PC-3 (cell line): ENCODE results near the gene ECHDC1. TPM values are rescaled to one million over a fixed set of nuclear protein-coding genes. Genes with fewer than 3 reads are reported as not detected.

Experiments
- ATAC-seq: fragments of 200-7000 bp; cut with Tn5 transposase; 2 replicates; pipeline ENCODE4 v1.9.1; 2020; ENCODE audit warnings: mild to moderate bottlenecking, moderate library complexity
- BruUV-seq: library from RNA; stranded (reverse); fragments of 400-500 nt; replicated peaks from 2 replicates; lab custom pipeline; 2021; lab: Mats Ljungman, UMichigan
- CTCF ChIA-PET: fragments of 300-600 bp; sonication (Branson Sonifier 250); formaldehyde crosslinking; loops from one replicate; lab custom pipeline; 2022; ENCODE audit warnings: antibody characterized with exemption; lab: Charles Lee
- POLR2A ChIA-PET: fragments of 300-600 bp; sonication (Branson Sonifier 250); formaldehyde crosslinking; loops from one replicate; lab custom pipeline; 2022; ENCODE audit warnings: antibody characterized with exemption; ENCODE audit not compliant: unreplicated experiment; lab: Charles Lee
- DNase-seq: peaks from one replicate; pipeline ENCODE4 v3.0.0-alpha.2; 2015
- H2AFZ ChIP-seq: fragments of 300-600 bp; sonication (generic); 2 replicates; pipeline ENCODE4 v1.6.0; 2016; ENCODE audit warnings: antibody characterized with exemption, low read length
- H3F3A ChIP-seq: fragments of 300-600 bp; sonication (generic); one replicate; pipeline ENCODE4 v1.6.0; 2017; ENCODE audit warnings: antibody characterized with exemption, low read length, control low read depth, mild to moderate bottlenecking; ENCODE audit not compliant: unreplicated experiment
- H3K27ac ChIP-seq: fragments of 300-600 bp; sonication (generic); 2 replicates; pipeline ENCODE4 v1.5.1; 2016; ENCODE audit warnings: mild to moderate bottlenecking, low read length
- H3K27me3 ChIP-seq: fragments of 300-600 bp; sonication (generic); 2 replicates; pipeline ENCODE4 v1.6.1; 2016; ENCODE audit warnings: low read length, mixed read lengths
- H3K36me3 ChIP-seq: fragments of 300-600 bp; sonication (generic); 2 replicates; pipeline ENCODE4 v1.6.1; 2016; ENCODE audit warnings: low read depth, mixed run types, low read length, mixed read lengths
- H3K4me1 ChIP-seq: fragments of 300-600 bp; sonication (generic); 2 replicates; pipeline ENCODE4 v1.5.1; 2016; ENCODE audit warnings: low read length; ENCODE audit not compliant: insufficient read depth
- H3K4me2 ChIP-seq: fragments of 300-600 bp; sonication (generic); 2 replicates; pipeline ENCODE4 v1.6.0; 2016; ENCODE audit warnings: low read length
- H3K4me3 ChIP-seq: fragments of 300-600 bp; sonication (generic); 2 replicates; pipeline ENCODE4 v1.5.1; 2016; ENCODE audit warnings: mild to moderate bottlenecking, low read length, mixed read lengths
- H3K79me2 ChIP-seq: fragments of 300-600 bp; sonication (generic); 2 replicates; pipeline ENCODE4 v1.6.1; 2017; ENCODE audit warnings: low read length, mixed read lengths
- H3K9ac ChIP-seq: fragments of 300-600 bp; sonication (generic); 2 replicates; pipeline ENCODE4 v1.6.0; 2016; ENCODE audit warnings: mild to moderate bottlenecking, low read length
- H3K9me2 ChIP-seq: fragments of 300-600 bp; sonication (generic); replicated peaks from 2 replicates; pipeline ENCODE4 v1.6.1; 2016; ENCODE audit warnings: mixed run types, low read length, mixed read lengths
- H3K9me3 ChIP-seq: fragments of 300-600 bp; sonication (generic); 2 replicates; pipeline ENCODE4 v1.6.1; 2016; ENCODE audit warnings: low read length, mixed read lengths
- H4K20me1 ChIP-seq: fragments of 300-600 bp; sonication (generic); 2 replicates; pipeline ENCODE4 v1.6.1; 2016; ENCODE audit warnings: low read length, mixed read lengths
- EZH2 ChIP-seq: fragments of 300-600 bp; sonication (generic); IDR thresholded peaks from one replicate; pipeline ENCODE4 v1.6.1; 2017; ENCODE audit warnings: antibody characterized with exemption, mild to moderate bottlenecking, low read length; ENCODE audit not compliant: unreplicated experiment
- EZH2phosphoT487 ChIP-seq: fragments of 300-600 bp; sonication (generic); IDR thresholded peaks from 2 replicates; pipeline ENCODE4 v1.6.1; 2018; ENCODE audit warnings: mild to moderate bottlenecking, antibody characterized with exemption, low read length, borderline replicate concordance
- intact Hi-C: fragments of 100-400 bp; cut with micrococcal nuclease; formaldehyde crosslinking; loops from 2 replicates; pipeline ENCODE4 v1.9.0; 2023
- total RNA-seq: library from RNA; depleted of rRNA; stranded (reverse); fragments of >200 nt; gene quantifications from 2 replicates; pipeline ENCODE4 v1.2.3, GENCODE V29; 2014
- TF ChIP-seq, protein P1 (sequence below): fragments of 300-600 bp; sonication (generic); conservative IDR thresholded peaks from 2 replicates; pipeline ENCODE4 v1.5.1; 2017; ENCODE audit warnings: antibody characterized with exemption, low read depth, mild to moderate bottlenecking, low read length

The ECHDC1 gene
- total RNA-seq, 1 experiment from 2014 or later: 34.5 TPM

DNA sequence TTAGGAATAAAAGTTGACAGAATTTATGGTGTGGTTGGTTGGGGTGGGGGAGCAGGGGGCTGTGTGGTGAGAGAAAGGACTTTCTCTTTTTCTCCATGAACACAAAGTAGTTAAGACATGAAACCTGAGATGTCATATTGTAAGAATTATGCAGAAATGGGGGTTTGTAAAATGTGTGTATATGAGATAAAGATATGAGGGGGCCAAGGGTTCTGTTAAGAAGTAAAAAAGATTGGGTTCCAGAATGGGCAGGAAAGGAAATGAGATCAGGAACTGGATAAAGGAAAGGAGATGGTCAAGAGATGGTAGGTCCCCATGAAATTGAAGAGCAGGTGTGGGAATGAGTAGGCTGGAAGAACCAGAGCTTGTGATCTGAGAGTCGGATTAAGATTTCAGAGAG, 67.1 kb downstream of the ECHDC1 start:
- intact Hi-C loops: no loop called here
- no peak overlapping the region for H3K4me2 ChIP-seq
- H3K4me3 ChIP-seq: no peak overlapping the region
- no peaks in the 10 kb centered on the region for H3K36me3 ChIP-seq
- no peak for ATAC-seq
- no peak overlapping the region for H3K9ac ChIP-seq
- H3F3A ChIP-seq: no peaks in the 10 kb centered on the region
- no peak for DNase-seq
- no peak overlapping the region for H2AFZ ChIP-seq
- BruUV-seq: no TSS peak
- ChIA-PET CTCF (no interaction called here), POLR2A (no interaction called here)
- no peaks in the 10 kb centered on the region for H4K20me1 ChIP-seq
- no peak overlapping the region for H3K27ac ChIP-seq
- TF ChIP-seq EZH2: no peak
- TF ChIP-seq EZH2phosphoT487: no peak
- TF ChIP-seq, protein P1, sequence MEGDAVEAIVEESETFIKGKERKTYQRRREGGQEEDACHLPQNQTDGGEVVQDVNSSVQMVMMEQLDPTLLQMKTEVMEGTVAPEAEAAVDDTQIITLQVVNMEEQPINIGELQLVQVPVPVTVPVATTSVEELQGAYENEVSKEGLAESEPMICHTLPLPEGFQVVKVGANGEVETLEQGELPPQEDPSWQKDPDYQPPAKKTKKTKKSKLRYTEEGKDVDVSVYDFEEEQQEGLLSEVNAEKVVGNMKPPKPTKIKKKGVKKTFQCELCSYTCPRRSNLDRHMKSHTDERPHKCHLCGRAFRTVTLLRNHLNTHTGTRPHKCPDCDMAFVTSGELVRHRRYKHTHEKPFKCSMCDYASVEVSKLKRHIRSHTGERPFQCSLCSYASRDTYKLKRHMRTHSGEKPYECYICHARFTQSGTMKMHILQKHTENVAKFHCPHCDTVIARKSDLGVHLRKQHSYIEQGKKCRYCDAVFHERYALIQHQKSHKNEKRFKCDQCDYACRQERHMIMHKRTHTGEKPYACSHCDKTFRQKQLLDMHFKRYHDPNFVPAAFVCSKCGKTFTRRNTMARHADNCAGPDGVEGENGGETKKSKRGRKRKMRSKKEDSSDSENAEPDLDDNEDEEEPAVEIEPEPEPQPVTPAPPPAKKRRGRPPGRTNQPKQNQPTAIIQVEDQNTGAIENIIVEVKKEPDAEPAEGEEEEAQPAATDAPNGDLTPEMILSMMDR: no peak
- H3K9me2 ChIP-seq: no peaks in the 10 kb centered on the region
- H3K27me3 ChIP-seq: no peaks in the 10 kb centered on the region
- H3K9me3 ChIP-seq: no peaks in the 10 kb centered on the region
- H3K4me1 ChIP-seq: no peaks in the 10 kb centered on the region
- peaks cover 28% of the 10 kb centered on the region for H3K79me2 ChIP-seq

DNA sequence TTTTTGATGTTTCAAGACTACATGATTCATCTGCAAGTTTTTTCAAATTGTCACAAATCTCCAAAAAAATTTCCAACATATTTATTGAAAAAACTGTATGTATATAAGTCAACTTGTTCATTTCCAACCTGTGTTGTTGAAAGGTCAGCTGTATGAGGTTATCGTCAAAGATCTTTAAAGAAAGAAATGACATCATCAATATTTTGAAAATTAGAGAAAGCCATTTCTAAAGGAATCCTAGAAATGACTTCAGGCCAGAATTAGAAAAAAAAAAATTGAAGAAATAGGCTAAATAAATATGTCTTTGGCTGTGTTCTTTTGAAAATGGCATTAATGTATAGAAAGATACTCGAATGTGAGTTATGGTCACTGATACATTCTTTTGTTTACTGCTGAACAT, 69.9 kb downstream of the ECHDC1 start:
- no peak overlapping the region for H2AFZ ChIP-seq
- H3K27me3 ChIP-seq: no peaks in the 10 kb centered on the region
- H3K27ac ChIP-seq: no peak overlapping the region
- ChIA-PET CTCF (no interaction called here), POLR2A (no interaction called here)
- no peak overlapping the region for H3K4me3 ChIP-seq
- H3K9ac ChIP-seq: no peak overlapping the region
- H4K20me1 ChIP-seq: 0 out of 2 replicates have a peak, but pooled peaks cover 8% of the 10 kb centered on the region
- intact Hi-C loops: no loop called here
- no peak overlapping the region for H3K4me2 ChIP-seq
- no TSS peak for BruUV-seq
- ATAC-seq (no peak), DNase-seq (no peak)
- TF ChIP-seq EZH2phosphoT487 (no peak), EZH2 (no peak)
- TF ChIP-seq, protein P1: no peak
- H3K4me1 ChIP-seq: 0 out of 2 replicates have a peak, but pooled peaks cover 8% of the 10 kb centered on the region
- peaks cover 57% of the 10 kb centered on the region for H3K79me2 ChIP-seq
- no peaks in the 10 kb centered on the region for H3K36me3 ChIP-seq
- no peaks in the 10 kb centered on the region for H3K9me3 ChIP-seq
- H3K9me2 ChIP-seq: no peaks in the 10 kb centered on the region
- H3F3A ChIP-seq: no peaks in the 10 kb centered on the region

DNA sequence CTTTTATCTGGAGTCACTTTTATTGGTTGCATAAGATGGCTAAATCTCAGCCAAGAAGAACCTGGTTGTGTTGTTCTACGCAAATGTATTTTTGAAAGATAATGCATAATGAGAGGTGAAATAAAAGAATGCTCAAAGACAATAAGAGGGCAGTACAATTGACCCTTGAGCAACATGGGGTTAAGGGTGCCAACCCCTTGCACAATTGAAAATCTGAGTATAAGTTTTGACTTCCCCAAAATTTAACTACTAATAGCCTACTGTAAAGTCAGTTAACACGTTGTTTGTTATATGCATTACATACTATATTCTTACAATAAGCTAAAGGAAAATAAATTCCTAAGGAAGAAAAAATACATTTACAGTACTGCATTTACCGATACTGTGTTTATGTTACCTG, 70.8 kb downstream of the ECHDC1 start:
- ATAC-seq (no peak), DNase-seq (no peak)
- Histone ChIP-seq H3K27ac (no peak overlapping the region), H3K9me3 (no peaks in the 10 kb centered on the region), H3K27me3 (no peaks in the 10 kb centered on the region), H3K4me2 (no peak overlapping the region), H3K36me3 (no peaks in the 10 kb centered on the region), H4K20me1 (0 out of 2 replicates have a peak, but pooled peaks cover 8% of the 10 kb centered on the region), H3K4me3 (no peak overlapping the region), H2AFZ (no peak overlapping the region), H3F3A (no peaks in the 10 kb centered on the region), H3K4me1 (0 out of 2 replicates have a peak, but pooled peaks cover 8% of the 10 kb centered on the region), H3K79me2 (peaks cover 66% of the 10 kb centered on the region), H3K9me2 (no peaks in the 10 kb centered on the region), H3K9ac (no peak overlapping the region)
- TF ChIP-seq EZH2: no peak
- ChIA-PET CTCF (no interaction called here), POLR2A (no interaction called here)
- BruUV-seq: no TSS peak
- intact Hi-C loops: no loop called here
